HepG2 (cell line): ENCODE data around the gene DNAJC10. TPM values are rescaled to one million over a fixed set of nuclear protein-coding genes. Genes with fewer than 3 reads are reported as not detected.
A peak's percentile ranks its signal among the peaks of the same experiment; 100 is the strongest.

ENCODE experiments used
- ADNP ChIP-seq: sonication (generic); formaldehyde crosslinking; IDR thresholded peaks from 2 replicates; pipeline ENCODE4 v1.4.0; 2020; ENCODE audit warnings: missing genetic modification reagents
- BCL6 ChIP-seq: IDR thresholded peaks from 2 replicates; pipeline ENCODE4 v1.6.1; 2016; ENCODE audit warnings: missing genetic modification reagents, missing compliant biosample characterization
- BHLHE40 ChIP-seq: IDR thresholded peaks from 2 replicates; pipeline ENCODE4 v1.6.1; 2011; ENCODE audit warnings: low read length, improper control_type of control experiment
- CHD2 ChIP-seq: IDR thresholded peaks from 2 replicates; pipeline ENCODE4 v1.6.1; 2011; ENCODE audit warnings: low read depth, low read length, improper control_type of control experiment
- DMAP1 ChIP-seq: IDR thresholded peaks from 2 replicates; pipeline ENCODE4 v1.6.1; 2016
- FOXA1 ChIP-seq, 2 experiments: fragments of 450-650 bp in 1 of 2; sonication (generic) in 1 of 2; formaldehyde crosslinking in 1 of 2; IDR thresholded peaks; 2 replicates each; pipeline versions ENCODE4 v1.4.0 to v1.6.1; 2016 to 2020; ENCODE audit warnings: missing genetic modification reagents in 1 of 2
- FOXO1 ChIP-seq: sonication (generic); formaldehyde crosslinking; IDR thresholded peaks from 2 replicates; pipeline ENCODE4 v1.4.0; 2020; ENCODE audit warnings: missing genetic modification reagents
- FOXP1 ChIP-seq, 2 experiments: fragments of 450-650 bp in 1 of 2; IDR thresholded peaks; 2 replicates each; pipeline ENCODE4 v1.6.1; 2017 to 2018; ENCODE audit warnings: antibody characterized with exemption in 1 of 2
- GATAD2A ChIP-seq: IDR thresholded peaks from 2 replicates; pipeline ENCODE4 v1.6.1; 2016
- JUN ChIP-seq: sonication (generic); formaldehyde crosslinking; IDR thresholded peaks from 2 replicates; pipeline ENCODE4 v1.4.0; 2020; ENCODE audit warnings: mild to moderate bottlenecking, missing genetic modification reagents
- KDM1A ChIP-seq: IDR thresholded peaks from 2 replicates; pipeline ENCODE4 v1.6.1; 2016; ENCODE audit warnings: missing compliant biosample characterization
- MYNN ChIP-seq: sonication (generic); formaldehyde crosslinking; IDR thresholded peaks from 2 replicates; pipeline ENCODE4 v1.4.0; 2020; ENCODE audit warnings: mild to moderate bottlenecking, low read depth, missing genetic modification reagents
- MZF1 ChIP-seq: sonication (generic); formaldehyde crosslinking; IDR thresholded peaks from 2 replicates; pipeline ENCODE4 v1.8.1; 2023; ENCODE audit warnings: mild to moderate bottlenecking, missing genetic modification reagents, borderline replicate concordance
- REXO4 ChIP-seq: sonication (generic); formaldehyde crosslinking; IDR thresholded peaks from 2 replicates; pipeline ENCODE4 v1.8.0; 2022; ENCODE audit warnings: missing genetic modification reagents, mild to moderate bottlenecking, borderline replicate concordance
- SKIL ChIP-seq: sonication (generic); formaldehyde crosslinking; IDR thresholded peaks from 2 replicates; pipeline ENCODE4 v1.8.0; 2022; ENCODE audit warnings: missing genetic modification reagents, mild to moderate bottlenecking, moderate library complexity, borderline replicate concordance
- TAF1 ChIP-seq: sonication (generic); formaldehyde crosslinking; IDR thresholded peaks from 2 replicates; pipeline ENCODE4 v1.4.0; 2020; ENCODE audit warnings: missing genetic modification reagents
- ZBTB7B ChIP-seq: sonication (generic); formaldehyde crosslinking; IDR thresholded peaks from 2 replicates; pipeline ENCODE4 v1.4.0; 2020; ENCODE audit warnings: missing genetic modification reagents
- ZNF180 ChIP-seq: sonication (generic); formaldehyde crosslinking; IDR thresholded peaks from 2 replicates; pipeline ENCODE4 v1.4.0; 2020; ENCODE audit warnings: low read depth, missing genetic modification reagents, borderline replicate concordance
- ZNF460 ChIP-seq: sonication (generic); formaldehyde crosslinking; IDR thresholded peaks from 2 replicates; pipeline ENCODE4 v1.5.1; 2020; ENCODE audit warnings: missing genetic modification reagents, mild to moderate bottlenecking, borderline replicate concordance
- ZNF468 ChIP-seq: sonication (generic); formaldehyde crosslinking; IDR thresholded peaks from 2 replicates; pipeline ENCODE4 v1.8.0; 2022; ENCODE audit warnings: mild to moderate bottlenecking, moderate library complexity, missing genetic modification reagents
- ZNF563 ChIP-seq: sonication (generic); formaldehyde crosslinking; IDR thresholded peaks from 2 replicates; pipeline ENCODE4 v1.8.0; 2022; ENCODE audit warnings: mild to moderate bottlenecking, moderate library complexity, missing genetic modification reagents
- ZNF569 ChIP-seq: sonication (generic); formaldehyde crosslinking; IDR thresholded peaks from 2 replicates; pipeline ENCODE4 v1.5.0; 2020; ENCODE audit warnings: mild to moderate bottlenecking, missing genetic modification reagents, moderate library complexity, borderline replicate concordance
- ZNF577 ChIP-seq: sonication (generic); formaldehyde crosslinking; IDR thresholded peaks from 2 replicates; pipeline ENCODE4 v1.4.0; 2020; ENCODE audit warnings: mild to moderate bottlenecking, low read depth, missing genetic modification reagents, borderline replicate concordance
- ZSCAN9 ChIP-seq: IDR thresholded peaks from 2 replicates; pipeline ENCODE4 v1.6.1; 2016; ENCODE audit warnings: borderline replicate concordance
- polyA plus RNA-seq, 8 experiments: library from polyadenylated mRNA; depleted of rRNA in 3 of 8; stranded (reverse) in 7 of 8; unstranded in 1 of 8; fragments of >200 nt; fragmentation: Illumina TruSeq in 4 of 8; extraction: Trizol in 4 of 8; gene quantifications; 2 replicates each; pipeline versions ENCODE4 v1.2.1 to v1.2.3, GENCODE V29; 2011 to 2016; ENCODE audit warnings: low read depth in 4 of 8, missing spikeins in 1 of 8, mixed read lengths in 1 of 8; ENCODE audit not compliant: insufficient read depth in 1 of 8
- total RNA-seq, 5 experiments: library from RNA; depleted of rRNA; stranded (reverse); fragments of >200 nt; fragmentation: Illumina TruSeq; extraction: Trizol; gene quantifications; 2 replicates each; pipeline ENCODE4 v1.2.3, GENCODE V29; 2016; ENCODE audit warnings: low read depth in 1 of 5
- TF ChIP-seq, protein P1 (sequence below): sonication (generic); formaldehyde crosslinking; IDR thresholded peaks from 2 replicates; pipeline ENCODE4 v1.5.0; 2020; ENCODE audit warnings: missing genetic modification reagents
- TF ChIP-seq, protein P2 (sequence below): sonication (generic); formaldehyde crosslinking; IDR thresholded peaks from 2 replicates; pipeline ENCODE4 v1.5.0; 2020; ENCODE audit warnings: mild to moderate bottlenecking, missing genetic modification reagents, borderline replicate concordance

The DNAJC10 gene
- total and polyA plus RNA-seq, 2 of the 13 experiments (the other 11 are each of a cell fraction or from before 2014, with no cell fraction given): 44.1 to 178 TPM

- TF ChIP-seq SKIL (CRISPR knock-in tag) (peak; percentile 57; the same call in 1 of the 2 replicates), FOXO1 (CRISPR knock-in tag) (peak; percentile 87), BCL6 (CRISPR knock-in tag) (peak; percentile 75), CHD2 (no peak), ZSCAN9 (CRISPR knock-in tag) (peak; percentile 96), ZNF569 (no peak), ZNF563 (CRISPR knock-in tag) (no peak), KDM1A (peak; percentile 94), ZNF468 (CRISPR knock-in tag) (no peak), ZNF577 (CRISPR knock-in tag) (no peak), ZNF180 (CRISPR knock-in tag) (no peak), FOXP1 (IDR thresholded peaks at IDR 0.05) (no peak), FOXP1 (CRISPR knock-in tag; IDR thresholded peaks at IDR 0.05) (peak; percentile 78), ZNF460 (CRISPR knock-in tag) (no peak), JUN (CRISPR knock-in tag) (no peak), ZBTB7B (CRISPR knock-in tag) (0 out of 2 replicates have a peak, but pooled peaks have one; percentile 47), DMAP1 (peak; percentile 76), MYNN (CRISPR knock-in tag) (no peak), BHLHE40 (peak; percentile 55; the same call in 1 of the 2 replicates), MZF1 (CRISPR knock-in tag) (no peak), GATAD2A (CRISPR knock-in tag) (peak; percentile 88), FOXA1 (IDR thresholded peaks at IDR 0.05) (no peak), FOXA1 (CRISPR knock-in tag; IDR thresholded peaks at IDR 0.05) (peak; percentile 68), REXO4 (CRISPR knock-in tag) (no peak), ADNP (CRISPR knock-in tag) (0 out of 2 replicates have a peak, but pooled peaks have one; percentile 11), TAF1 (no peak)
- TF ChIP-seq, protein P1, sequence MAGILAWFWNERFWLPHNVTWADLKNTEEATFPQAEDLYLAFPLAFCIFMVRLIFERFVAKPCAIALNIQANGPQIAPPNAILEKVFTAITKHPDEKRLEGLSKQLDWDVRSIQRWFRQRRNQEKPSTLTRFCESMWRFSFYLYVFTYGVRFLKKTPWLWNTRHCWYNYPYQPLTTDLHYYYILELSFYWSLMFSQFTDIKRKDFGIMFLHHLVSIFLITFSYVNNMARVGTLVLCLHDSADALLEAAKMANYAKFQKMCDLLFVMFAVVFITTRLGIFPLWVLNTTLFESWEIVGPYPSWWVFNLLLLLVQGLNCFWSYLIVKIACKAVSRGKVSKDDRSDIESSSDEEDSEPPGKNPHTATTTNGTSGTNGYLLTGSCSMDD (CRISPR knock-in tag): no peak
- TF ChIP-seq, protein P2, sequence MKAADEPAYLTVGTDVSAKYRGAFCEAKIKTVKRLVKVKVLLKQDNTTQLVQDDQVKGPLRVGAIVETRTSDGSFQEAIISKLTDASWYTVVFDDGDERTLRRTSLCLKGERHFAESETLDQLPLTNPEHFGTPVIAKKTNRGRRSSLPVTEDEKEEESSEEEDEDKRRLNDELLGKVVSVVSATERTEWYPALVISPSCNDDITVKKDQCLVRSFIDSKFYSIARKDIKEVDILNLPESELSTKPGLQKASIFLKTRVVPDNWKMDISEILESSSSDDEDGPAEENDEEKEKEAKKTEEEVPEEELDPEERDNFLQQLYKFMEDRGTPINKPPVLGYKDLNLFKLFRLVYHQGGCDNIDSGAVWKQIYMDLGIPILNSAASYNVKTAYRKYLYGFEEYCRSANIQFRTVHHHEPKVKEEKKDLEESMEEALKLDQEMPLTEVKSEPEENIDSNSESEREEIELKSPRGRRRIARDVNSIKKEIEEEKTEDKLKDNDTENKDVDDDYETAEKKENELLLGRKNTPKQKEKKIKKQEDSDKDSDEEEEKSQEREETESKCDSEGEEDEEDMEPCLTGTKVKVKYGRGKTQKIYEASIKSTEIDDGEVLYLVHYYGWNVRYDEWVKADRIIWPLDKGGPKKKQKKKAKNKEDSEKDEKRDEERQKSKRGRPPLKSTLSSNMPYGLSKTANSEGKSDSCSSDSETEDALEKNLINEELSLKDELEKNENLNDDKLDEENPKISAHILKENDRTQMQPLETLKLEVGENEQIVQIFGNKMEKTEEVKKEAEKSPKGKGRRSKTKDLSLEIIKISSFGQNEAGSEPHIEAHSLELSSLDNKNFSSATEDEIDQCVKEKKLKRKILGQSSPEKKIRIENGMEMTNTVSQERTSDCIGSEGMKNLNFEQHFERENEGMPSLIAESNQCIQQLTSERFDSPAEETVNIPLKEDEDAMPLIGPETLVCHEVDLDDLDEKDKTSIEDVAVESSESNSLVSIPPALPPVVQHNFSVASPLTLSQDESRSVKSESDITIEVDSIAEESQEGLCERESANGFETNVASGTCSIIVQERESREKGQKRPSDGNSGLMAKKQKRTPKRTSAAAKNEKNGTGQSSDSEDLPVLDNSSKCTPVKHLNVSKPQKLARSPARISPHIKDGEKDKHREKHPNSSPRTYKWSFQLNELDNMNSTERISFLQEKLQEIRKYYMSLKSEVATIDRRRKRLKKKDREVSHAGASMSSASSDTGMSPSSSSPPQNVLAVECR (CRISPR knock-in tag): peak; percentile 47; the same call in 1 of the 2 replicates
Observed at GRCh38 chr2:182668671-182669070, 47.4 kb upstream of the DNAJC10 start (continued).
